ENCODE results near the gene FARP2.
A peak's percentile ranks its signal among the peaks of the same experiment; 100 is the strongest.

The FARP2 gene

GRCh38 chr2:241485172-241485911, 129.3 kb downstream of the FARP2 start (continued):
- TF ChIP-seq ZIC2 (tag by site-specific recombination; IDR thresholded peaks at IDR 0.05) = peak; percentile 21; the same call in 1 of the 2 replicates
- no peak for TF ChIP-seq ZNF645 (tag by site-specific recombination; IDR thresholded peaks at IDR 0.05)
- peak; percentile 51; the same call in 1 of the 2 replicates for TF ChIP-seq ZNF341 (tag by site-specific recombination; IDR thresholded peaks at IDR 0.05; ENCODE audit: low read depth)
- TF ChIP-seq, protein P1, sequence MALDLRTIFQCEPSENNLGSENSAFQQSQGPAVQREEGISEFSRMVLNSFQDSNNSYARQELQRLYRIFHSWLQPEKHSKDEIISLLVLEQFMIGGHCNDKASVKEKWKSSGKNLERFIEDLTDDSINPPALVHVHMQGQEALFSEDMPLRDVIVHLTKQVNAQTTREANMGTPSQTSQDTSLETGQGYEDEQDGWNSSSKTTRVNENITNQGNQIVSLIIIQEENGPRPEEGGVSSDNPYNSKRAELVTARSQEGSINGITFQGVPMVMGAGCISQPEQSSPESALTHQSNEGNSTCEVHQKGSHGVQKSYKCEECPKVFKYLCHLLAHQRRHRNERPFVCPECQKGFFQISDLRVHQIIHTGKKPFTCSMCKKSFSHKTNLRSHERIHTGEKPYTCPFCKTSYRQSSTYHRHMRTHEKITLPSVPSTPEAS (tag by site-specific recombination; IDR thresholded peaks at IDR 0.05) = no peak
- TF ChIP-seq ZBTB48 (tag by site-specific recombination; IDR thresholded peaks at IDR 0.05) = no peak
- no peak for TF ChIP-seq TCF7L2 (IDR thresholded peaks at IDR 0.05; ENCODE audit: borderline replicate concordance, low read depth, low read length)
- no peak for TF ChIP-seq KLF16 (tag by site-specific recombination; IDR thresholded peaks at IDR 0.05)
- no peak for TF ChIP-seq PRDM1 (tag by site-specific recombination; IDR thresholded peaks at IDR 0.05)

- peaks cover 0 to 57% of the 10 kb centered on the region in 2 experiments; a peak in 2 of 3 replicates for H3K36me3 ChIP-seq (ENCODE audit: control insufficient read depth in 2 of 2, insufficient read depth in 1 of 2, low read length in 2 of 2)
- no peak overlapping the region for H3K27ac ChIP-seq (ENCODE audit: extremely low read depth, low read depth, low read length)
- CTCF ChIA-PET = interaction anchor here (0.6 kb wide), 1 partner anchor 110 kb away, joined by 4 read pairs; no protein-coding TSS in a partner anchor
- no peaks in the 10 kb centered on the region for H3K9me3 ChIP-seq (ENCODE audit: control insufficient read depth, insufficient read depth, low read depth, low read length)
- H3K4me3 ChIP-seq (ENCODE audit: low read depth, low read length) = no peak overlapping the region
- POLR2A ChIA-PET = no interaction called here
- no peaks in the 10 kb centered on the region for H3K4me1 ChIP-seq (ENCODE audit: control insufficient read depth, insufficient read depth, low read length)
- no peak for TF ChIP-seq WT1 (tag by site-specific recombination; IDR thresholded peaks at IDR 0.05)
- no peak for TF ChIP-seq ZSCAN5A (tag by site-specific recombination; IDR thresholded peaks at IDR 0.05)
Measured at GRCh38 chr2:241489088-241489487, 133.0 kb downstream of the FARP2 start.

DNA sequence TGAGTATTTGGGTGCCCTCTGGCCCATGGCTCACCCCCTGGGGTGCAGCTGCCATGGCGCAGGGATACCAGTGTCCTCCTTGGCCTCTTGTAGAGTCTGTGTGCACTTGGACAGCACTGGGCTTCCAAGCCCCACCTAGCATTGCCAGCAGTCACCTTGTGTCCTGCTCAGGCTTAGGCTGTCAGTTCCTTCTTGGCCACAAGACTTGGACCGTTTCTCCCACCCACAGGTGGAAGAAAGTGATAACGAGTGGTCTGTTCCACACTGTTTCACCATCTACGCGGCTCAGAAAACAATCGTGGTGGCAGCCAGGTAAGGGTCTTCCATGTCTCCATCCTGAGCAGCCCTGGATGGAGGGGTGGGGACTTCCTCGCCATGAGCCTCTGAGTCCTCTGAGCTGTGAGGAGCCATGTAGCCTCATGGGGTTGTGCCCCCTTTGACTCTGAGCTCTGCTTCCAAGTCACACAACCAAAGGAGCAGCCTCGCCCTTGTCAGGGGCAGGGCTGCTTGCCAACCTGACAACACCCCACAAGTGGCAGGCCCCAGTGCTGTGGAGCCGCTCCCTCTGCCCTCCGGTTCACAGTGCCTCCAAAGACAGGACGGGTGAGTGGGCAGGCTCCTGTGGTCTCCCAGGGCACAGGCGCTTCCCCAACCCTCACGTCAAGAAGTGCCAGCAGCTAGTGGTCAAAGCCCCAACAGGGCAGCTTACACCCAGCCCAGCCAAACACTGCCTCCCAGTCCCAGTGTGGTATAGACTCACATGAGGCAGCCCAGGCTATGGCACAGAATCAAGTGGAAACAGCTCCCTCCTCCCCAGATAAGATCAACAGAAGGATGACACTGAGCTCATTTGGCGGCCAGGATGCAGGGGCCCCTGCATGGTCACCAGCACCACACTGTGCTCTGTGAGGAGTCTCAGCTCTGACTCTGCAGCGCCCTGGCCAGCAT, 133.9 kb downstream of the FARP2 start:
- POLR2A ChIA-PET = interaction anchor here (0.9 kb wide), 1 partner anchor 14 kb away, joined by 3 read pairs; no protein-coding TSS in a partner anchor
- TF ChIP-seq ZIC2 (tag by site-specific recombination; IDR thresholded peaks at IDR 0.05) = peak; percentile 71
- no peak for TF ChIP-seq ZNF324 (tag by site-specific recombination; IDR thresholded peaks at IDR 0.05)
- Histone ChIP-seq H3K9me3 (ENCODE audit: control insufficient read depth, insufficient read depth, low read depth, low read length) (no peaks in the 10 kb centered on the region), H3K4me3 (ENCODE audit: low read depth, low read length) (no peak overlapping the region), H3K27ac (ENCODE audit: extremely low read depth, low read depth, low read length) (no peak overlapping the region), H3K36me3 (ENCODE audit: control insufficient read depth in 2 of 2, insufficient read depth in 1 of 2, low read length in 2 of 2) (peaks cover 2 to 58% of the 10 kb centered on the region in 2 experiments; a peak in 2 of 3 replicates), H3K4me1 (ENCODE audit: control insufficient read depth, insufficient read depth, low read length) (no peaks in the 10 kb centered on the region)
- CTCF ChIA-PET = no interaction called here

- no peak overlapping the region for H3K4me3 ChIP-seq (ENCODE audit: low read depth, low read length)
- no peak overlapping the region for H3K27ac ChIP-seq (ENCODE audit: extremely low read depth, low read depth, low read length)
- no peaks in the 10 kb centered on the region for H3K9me3 ChIP-seq (ENCODE audit: control insufficient read depth, insufficient read depth, low read depth, low read length)
- ChIA-PET CTCF (no interaction called here), POLR2A (interaction anchor here (0.9 kb wide), 1 partner anchor 13 kb away, joined by 3 read pairs; no protein-coding TSS in a partner anchor)
- no peaks in the 10 kb centered on the region for H3K4me1 ChIP-seq (ENCODE audit: control insufficient read depth, insufficient read depth, low read length)
- H3K36me3 ChIP-seq (ENCODE audit: control insufficient read depth in 2 of 2, insufficient read depth in 1 of 2, low read length in 2 of 2) = peaks cover 4 to 67% of the 10 kb centered on the region in 2 experiments; a peak in 2 of 3 replicates
- no peak for TF ChIP-seq ZSCAN5A (tag by site-specific recombination; IDR thresholded peaks at IDR 0.05)
- no peak for TF ChIP-seq ZNF2 (tag by site-specific recombination; IDR thresholded peaks at IDR 0.05)
- TF ChIP-seq ZNF707 (tag by site-specific recombination; IDR thresholded peaks at IDR 0.05) = no peak
- TF ChIP-seq ZIC2 (tag by site-specific recombination; IDR thresholded peaks at IDR 0.05) = peak; percentile 44; the same call in 1 of the 2 replicates
Measured at GRCh38 chr2:241490825-241491506, 134.9 kb downstream of the FARP2 start.

Data from HEK293 (cell line).